Esophagus squamous epithelium (tissue), 4 donors: Measurements from ENCODE around the gene SLC4A7.

Source experiments
- POLR2A ChIP-seq, 4 donors: fragments of 450-650 bp; IDR thresholded peaks; one replicate each; pipeline ENCODE4 v1.6.1; 2017; ENCODE audit warnings: antibody characterized with exemption in 4 of 4, mild to moderate bottlenecking in 4 of 4, moderate library complexity in 3 of 4
- TF ChIP-seq, protein P1 (sequence below), 6 experiments: fragments of 450-650 bp in 4 of 6; fragments of 200-600 bp in 2 of 6; sonication (generic) in 2 of 6; IDR thresholded peaks; one replicate each; pipeline ENCODE4 v1.5.1; 2016 to 2019; ENCODE audit warnings: antibody characterized with exemption in 6 of 6, mild to moderate bottlenecking in 4 of 6, moderate library complexity in 4 of 6

DNA sequence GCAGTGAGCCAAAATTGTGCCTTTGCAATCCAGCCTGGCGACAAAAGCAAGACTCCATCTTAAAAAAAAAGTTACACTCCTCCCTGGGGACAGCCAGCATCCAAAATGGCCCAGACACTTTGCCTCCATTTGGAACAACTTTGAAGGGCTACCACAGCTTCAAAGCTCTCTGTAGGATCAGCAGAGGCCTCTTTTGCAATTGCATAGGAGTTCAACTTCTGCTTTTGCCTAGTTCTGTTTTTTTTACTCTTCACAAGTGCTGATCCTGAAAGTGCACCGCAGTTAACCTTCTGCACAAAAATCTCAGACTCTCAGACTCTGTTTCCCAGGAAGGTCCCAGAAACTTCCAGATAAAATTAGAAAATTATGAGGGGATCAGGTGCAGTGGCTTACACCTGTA is 25.2 kb upstream of the SLC4A7 start:
- TF ChIP-seq POLR2A (IDR thresholded peaks at IDR 0.05), result no peak
- TF ChIP-seq, protein P1, sequence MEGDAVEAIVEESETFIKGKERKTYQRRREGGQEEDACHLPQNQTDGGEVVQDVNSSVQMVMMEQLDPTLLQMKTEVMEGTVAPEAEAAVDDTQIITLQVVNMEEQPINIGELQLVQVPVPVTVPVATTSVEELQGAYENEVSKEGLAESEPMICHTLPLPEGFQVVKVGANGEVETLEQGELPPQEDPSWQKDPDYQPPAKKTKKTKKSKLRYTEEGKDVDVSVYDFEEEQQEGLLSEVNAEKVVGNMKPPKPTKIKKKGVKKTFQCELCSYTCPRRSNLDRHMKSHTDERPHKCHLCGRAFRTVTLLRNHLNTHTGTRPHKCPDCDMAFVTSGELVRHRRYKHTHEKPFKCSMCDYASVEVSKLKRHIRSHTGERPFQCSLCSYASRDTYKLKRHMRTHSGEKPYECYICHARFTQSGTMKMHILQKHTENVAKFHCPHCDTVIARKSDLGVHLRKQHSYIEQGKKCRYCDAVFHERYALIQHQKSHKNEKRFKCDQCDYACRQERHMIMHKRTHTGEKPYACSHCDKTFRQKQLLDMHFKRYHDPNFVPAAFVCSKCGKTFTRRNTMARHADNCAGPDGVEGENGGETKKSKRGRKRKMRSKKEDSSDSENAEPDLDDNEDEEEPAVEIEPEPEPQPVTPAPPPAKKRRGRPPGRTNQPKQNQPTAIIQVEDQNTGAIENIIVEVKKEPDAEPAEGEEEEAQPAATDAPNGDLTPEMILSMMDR (IDR thresholded peaks at IDR 0.05), result no peak
